Measurements from ENCODE around the gene MRPS15.

DNA sequence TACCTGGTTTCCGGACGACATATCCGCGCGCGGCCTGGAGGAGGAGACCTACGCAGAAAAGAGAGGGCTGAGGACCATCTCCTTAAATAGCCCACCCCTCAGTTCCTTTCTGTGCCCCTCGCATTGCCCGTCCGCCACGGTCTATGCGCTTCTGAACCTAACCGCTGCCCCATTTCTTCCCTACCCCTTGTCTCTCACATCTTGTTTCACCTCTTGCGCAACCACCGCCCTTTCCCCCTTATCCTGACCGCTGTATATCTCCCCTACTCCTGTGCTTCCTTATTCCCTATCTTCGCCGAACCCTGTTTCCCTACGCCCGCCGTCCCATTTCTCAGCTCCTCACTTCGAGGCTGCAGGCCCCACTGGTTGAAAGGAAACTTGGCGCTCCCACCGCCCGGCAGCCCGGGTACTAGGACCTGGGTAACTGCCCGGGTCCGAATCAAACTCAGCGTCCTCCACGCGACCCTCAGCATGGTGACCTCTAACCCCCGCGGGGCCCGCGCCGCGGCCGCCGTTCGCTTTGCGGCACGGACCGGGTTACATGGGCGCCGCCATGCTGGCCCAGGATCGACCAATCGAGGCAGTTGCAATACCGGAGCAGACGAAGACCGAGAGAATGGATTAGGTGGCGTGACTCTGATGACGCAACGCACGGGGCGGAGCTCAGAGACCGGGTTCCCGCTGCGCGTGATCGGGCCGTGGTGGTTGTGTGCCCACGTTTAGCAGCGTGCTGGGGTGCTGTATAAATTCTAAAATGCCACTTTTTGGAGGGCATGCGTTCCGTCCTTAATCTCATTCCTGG lies at the start of gene MRPS15:
- TF ChIP-seq, protein P1, sequence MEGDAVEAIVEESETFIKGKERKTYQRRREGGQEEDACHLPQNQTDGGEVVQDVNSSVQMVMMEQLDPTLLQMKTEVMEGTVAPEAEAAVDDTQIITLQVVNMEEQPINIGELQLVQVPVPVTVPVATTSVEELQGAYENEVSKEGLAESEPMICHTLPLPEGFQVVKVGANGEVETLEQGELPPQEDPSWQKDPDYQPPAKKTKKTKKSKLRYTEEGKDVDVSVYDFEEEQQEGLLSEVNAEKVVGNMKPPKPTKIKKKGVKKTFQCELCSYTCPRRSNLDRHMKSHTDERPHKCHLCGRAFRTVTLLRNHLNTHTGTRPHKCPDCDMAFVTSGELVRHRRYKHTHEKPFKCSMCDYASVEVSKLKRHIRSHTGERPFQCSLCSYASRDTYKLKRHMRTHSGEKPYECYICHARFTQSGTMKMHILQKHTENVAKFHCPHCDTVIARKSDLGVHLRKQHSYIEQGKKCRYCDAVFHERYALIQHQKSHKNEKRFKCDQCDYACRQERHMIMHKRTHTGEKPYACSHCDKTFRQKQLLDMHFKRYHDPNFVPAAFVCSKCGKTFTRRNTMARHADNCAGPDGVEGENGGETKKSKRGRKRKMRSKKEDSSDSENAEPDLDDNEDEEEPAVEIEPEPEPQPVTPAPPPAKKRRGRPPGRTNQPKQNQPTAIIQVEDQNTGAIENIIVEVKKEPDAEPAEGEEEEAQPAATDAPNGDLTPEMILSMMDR (IDR thresholded peaks at IDR 0.05; ENCODE audit: extremely low read depth in 1 of 2, insufficient read depth in 1 of 2, low read depth in 1 of 2, low read length in 2 of 2) = no peak
- TF ChIP-seq MYC (IDR thresholded peaks at IDR 0.05; ENCODE audit: low read depth, low read length) (peak; percentile 79), POLR2A (IDR thresholded peaks at IDR 0.05; ENCODE audit: low read depth, low read length) (peak; percentile 89), EZH2 (IDR thresholded peaks at IDR 0.05; ENCODE audit: borderline replicate concordance, low read depth, low read length, severe bottlenecking) (no peak), FOS (IDR thresholded peaks at IDR 0.05; ENCODE audit: borderline replicate concordance, insufficient read depth, low read length) (no peak), JUN (IDR thresholded peaks at IDR 0.05; ENCODE audit: borderline replicate concordance, insufficient read depth, insufficient read length, low read depth) (peak; percentile 58), MAX (IDR thresholded peaks at IDR 0.05; ENCODE audit: insufficient read depth, insufficient read length) (peak; percentile 75)

All from endothelial cell of umbilical vein (primary cell).